ENCODE results near the gene FNDC10.

DNA sequence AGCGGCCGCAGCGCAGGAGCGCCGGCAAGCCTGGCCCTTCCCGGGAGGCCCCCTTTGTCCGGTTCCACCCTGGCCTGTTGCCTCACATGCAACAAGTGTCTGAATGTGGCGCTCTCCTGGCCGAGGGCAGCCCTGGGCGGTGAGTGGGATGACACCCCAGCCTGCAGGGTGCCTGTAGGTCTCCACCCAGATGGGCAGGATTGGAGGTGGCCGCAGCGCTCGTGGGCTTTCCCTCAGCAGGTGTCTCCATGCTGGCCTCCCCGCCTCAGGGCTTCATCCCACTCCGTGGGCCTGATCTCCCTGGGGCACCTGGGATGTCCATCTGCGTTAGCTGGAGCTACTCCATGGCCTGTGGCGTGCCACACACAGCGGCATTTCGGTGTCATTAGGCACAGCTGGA lies 16.9 kb upstream of the FNDC10 start:
- TF ChIP-seq ZNF8 (CRISPR knock-in tag; IDR thresholded peaks at IDR 0.05), result no peak
- TF ChIP-seq PPARA (CRISPR knock-in tag; IDR thresholded peaks at IDR 0.05; ENCODE audit: borderline replicate concordance), result no peak
- TF ChIP-seq ZFP3 (CRISPR knock-in tag; IDR thresholded peaks at IDR 0.05), result no peak
- TF ChIP-seq, protein P1, sequence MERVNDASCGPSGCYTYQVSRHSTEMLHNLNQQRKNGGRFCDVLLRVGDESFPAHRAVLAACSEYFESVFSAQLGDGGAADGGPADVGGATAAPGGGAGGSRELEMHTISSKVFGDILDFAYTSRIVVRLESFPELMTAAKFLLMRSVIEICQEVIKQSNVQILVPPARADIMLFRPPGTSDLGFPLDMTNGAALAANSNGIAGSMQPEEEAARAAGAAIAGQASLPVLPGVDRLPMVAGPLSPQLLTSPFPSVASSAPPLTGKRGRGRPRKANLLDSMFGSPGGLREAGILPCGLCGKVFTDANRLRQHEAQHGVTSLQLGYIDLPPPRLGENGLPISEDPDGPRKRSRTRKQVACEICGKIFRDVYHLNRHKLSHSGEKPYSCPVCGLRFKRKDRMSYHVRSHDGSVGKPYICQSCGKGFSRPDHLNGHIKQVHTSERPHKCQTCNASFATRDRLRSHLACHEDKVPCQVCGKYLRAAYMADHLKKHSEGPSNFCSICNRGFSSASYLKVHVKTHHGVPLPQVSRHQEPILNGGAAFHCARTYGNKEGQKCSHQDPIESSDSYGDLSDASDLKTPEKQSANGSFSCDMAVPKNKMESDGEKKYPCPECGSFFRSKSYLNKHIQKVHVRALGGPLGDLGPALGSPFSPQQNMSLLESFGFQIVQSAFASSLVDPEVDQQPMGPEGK (CRISPR knock-in tag; IDR thresholded peaks at IDR 0.05; ENCODE audit: borderline replicate concordance), result no peak
- no peak for TF ChIP-seq TCF4 (CRISPR knock-in tag; IDR thresholded peaks at IDR 0.05; ENCODE audit: borderline replicate concordance)
- TF ChIP-seq RARB (CRISPR knock-in tag; IDR thresholded peaks at IDR 0.05), result no peak
- TF ChIP-seq ZC3H10 (CRISPR knock-in tag; IDR thresholded peaks at IDR 0.05), result no peak
- TF ChIP-seq ISL1 (CRISPR knock-in tag; IDR thresholded peaks at IDR 0.05), result no peak
- TF ChIP-seq ARNTL (CRISPR knock-in tag; IDR thresholded peaks at IDR 0.05; ENCODE audit: borderline replicate concordance, low read depth), result no peak
- no peak for TF ChIP-seq OSR1 (CRISPR knock-in tag; IDR thresholded peaks at IDR 0.05)
